Endothelial cell of umbilical vein (primary cell): ENCODE measurements around the gene CD84.

Experiments used
- POLR2A ChIP-seq: IDR thresholded peaks from 2 replicates; pipeline ENCODE4 v1.6.1; 2012; ENCODE audit warnings: low read depth, mild to moderate bottlenecking, control low read depth, low read length
- TF ChIP-seq, protein P1 (sequence below), 2 donors: IDR thresholded peaks; 1 replicate in 1 of 2; 2 replicates in 1 of 2; pipeline ENCODE4 v1.5.1; 2011; ENCODE audit warnings: low read length in 2 of 2, mild to moderate bottlenecking in 2 of 2, moderate library complexity in 2 of 2, control low read depth in 1 of 2, inconsistent platforms in 1 of 2, low read depth in 1 of 2; ENCODE audit not compliant: insufficient read depth in 1 of 2; ENCODE audit errors: extremely low read depth in 1 of 2

DNA sequence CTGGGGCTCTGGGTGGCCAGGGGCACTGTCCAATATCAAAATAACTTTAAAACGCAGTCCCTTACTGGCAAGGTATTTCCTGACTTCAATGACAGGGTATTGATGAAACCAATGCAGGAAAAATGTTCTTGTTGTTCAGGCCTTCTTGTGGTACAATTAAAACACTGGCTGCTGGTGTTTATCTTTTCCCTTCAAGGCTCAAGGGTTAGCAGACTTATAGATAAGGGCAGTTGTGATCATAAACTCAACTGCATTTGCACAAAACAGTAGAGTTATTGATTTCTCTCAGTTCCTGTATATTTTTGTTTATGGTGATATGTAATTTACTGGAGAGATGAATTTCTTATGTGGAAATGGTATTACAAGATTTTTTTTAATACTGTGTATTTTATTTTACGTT is 2.7 kb upstream of the CD84 start:
- TF ChIP-seq POLR2A: no peak
- TF ChIP-seq, protein P1, sequence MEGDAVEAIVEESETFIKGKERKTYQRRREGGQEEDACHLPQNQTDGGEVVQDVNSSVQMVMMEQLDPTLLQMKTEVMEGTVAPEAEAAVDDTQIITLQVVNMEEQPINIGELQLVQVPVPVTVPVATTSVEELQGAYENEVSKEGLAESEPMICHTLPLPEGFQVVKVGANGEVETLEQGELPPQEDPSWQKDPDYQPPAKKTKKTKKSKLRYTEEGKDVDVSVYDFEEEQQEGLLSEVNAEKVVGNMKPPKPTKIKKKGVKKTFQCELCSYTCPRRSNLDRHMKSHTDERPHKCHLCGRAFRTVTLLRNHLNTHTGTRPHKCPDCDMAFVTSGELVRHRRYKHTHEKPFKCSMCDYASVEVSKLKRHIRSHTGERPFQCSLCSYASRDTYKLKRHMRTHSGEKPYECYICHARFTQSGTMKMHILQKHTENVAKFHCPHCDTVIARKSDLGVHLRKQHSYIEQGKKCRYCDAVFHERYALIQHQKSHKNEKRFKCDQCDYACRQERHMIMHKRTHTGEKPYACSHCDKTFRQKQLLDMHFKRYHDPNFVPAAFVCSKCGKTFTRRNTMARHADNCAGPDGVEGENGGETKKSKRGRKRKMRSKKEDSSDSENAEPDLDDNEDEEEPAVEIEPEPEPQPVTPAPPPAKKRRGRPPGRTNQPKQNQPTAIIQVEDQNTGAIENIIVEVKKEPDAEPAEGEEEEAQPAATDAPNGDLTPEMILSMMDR (IDR thresholded peaks at IDR 0.05; ENCODE audit: extremely low read depth in 1 of 2, insufficient read depth in 1 of 2, low read depth in 1 of 2, low read length in 2 of 2): no peak
